Upper lobe of left lung (tissue), 4 donors: Measurements from ENCODE around the gene ARHGEF10L.

Experiments used
- CTCF ChIP-seq, 6 experiments: fragments of 450-650 bp in 4 of 6; fragments of 200-600 bp in 2 of 6; sonication (generic) in 2 of 6; IDR thresholded peaks; one replicate each; pipeline ENCODE4 v1.5.1; 2016 to 2019; ENCODE audit warnings: antibody characterized with exemption in 6 of 6
- EP300 ChIP-seq, 4 donors: sonication (generic); formaldehyde crosslinking; IDR thresholded peaks; one replicate each; pipeline ENCODE4 v1.5.1; 2017; ENCODE audit warnings: antibody characterized with exemption in 4 of 4, control low read depth in 2 of 4
- POLR2A ChIP-seq, 4 donors: fragments of 450-650 bp; IDR thresholded peaks; one replicate each; pipeline ENCODE4 v1.5.1; 2016 to 2017; ENCODE audit warnings: antibody characterized with exemption in 4 of 4, mild to moderate bottlenecking in 2 of 4
- POLR2AphosphoS5 ChIP-seq, 2 donors: sonication (generic); formaldehyde crosslinking; IDR thresholded peaks; one replicate each; pipeline ENCODE4 v1.5.1; 2017; ENCODE audit warnings: antibody characterized with exemption in 2 of 2

- TF ChIP-seq POLR2AphosphoS5 (IDR thresholded peaks at IDR 0.05), result no peak
- TF ChIP-seq POLR2A (IDR thresholded peaks at IDR 0.05), result no peak
- no peak for TF ChIP-seq CTCF (IDR thresholded peaks at IDR 0.05)
- no peak for TF ChIP-seq EP300 (IDR thresholded peaks at IDR 0.05)
Observed at GRCh38 chr1:17744666-17745478, 205.4 kb downstream of the ARHGEF10L start.
